CD14-positive monocyte (primary cell): ENCODE measurements around the gene DOCK4. TPM values are rescaled to one million over a fixed set of nuclear protein-coding genes. Genes with fewer than 3 reads are reported as not detected.

ENCODE experiments used
- DNase-seq, 3 donors: peaks; one replicate each; pipeline ENCODE4 v3.0.0-alpha.2; 2011 to 2022
- H2AFZ ChIP-seq: 2 replicates; pipeline ENCODE4 v1.6.0; 2012; ENCODE audit warnings: mild to moderate bottlenecking, low read depth, low read length, inconsistent platforms; ENCODE audit not compliant: insufficient read depth, poor library complexity, severe bottlenecking
- H3K27ac ChIP-seq, 2 donors: 1 replicate in 1 of 2; 2 replicates in 1 of 2; pipeline ENCODE4 v1.5.1; 2012 to 2013; ENCODE audit warnings: low read length in 2 of 2, control low read depth in 1 of 2, inconsistent platforms in 1 of 2, low read depth in 1 of 2, mild to moderate bottlenecking in 1 of 2
- H3K27me3 ChIP-seq, 2 donors: one replicate each; pipeline versions ENCODE4 v1.6.0 to v1.6.1; 2011 to 2013; ENCODE audit warnings: low read length in 2 of 2; ENCODE audit not compliant: control insufficient read depth in 2 of 2, insufficient read depth in 2 of 2
- H3K36me3 ChIP-seq, 2 donors: replicated peaks in 1 of 2; 1 replicate in 1 of 2; 2 replicates in 1 of 2; pipeline versions ENCODE4 v1.5.1 to v1.6.1; 2012 to 2013; ENCODE audit warnings: low read length in 2 of 2, control low read depth in 1 of 2, inconsistent platforms in 1 of 2, mild to moderate bottlenecking in 1 of 2; ENCODE audit not compliant: insufficient read depth in 2 of 2, control insufficient read depth in 1 of 2
- H3K4me1 ChIP-seq, 2 donors: 1 replicate in 1 of 2; 2 replicates in 1 of 2; pipeline versions ENCODE4 v1.5.1 to v1.6.1; 2012 to 2013; ENCODE audit warnings: low read length in 2 of 2, control low read depth in 1 of 2, inconsistent platforms in 1 of 2, mild to moderate bottlenecking in 1 of 2, moderate library complexity in 1 of 2; ENCODE audit not compliant: insufficient read depth in 2 of 2, control insufficient read depth in 1 of 2
- H3K4me2 ChIP-seq: replicated peaks from 2 replicates; pipeline ENCODE3; 2012; ENCODE audit warnings: low read length, moderate library complexity, mild to moderate bottlenecking; ENCODE audit not compliant: poor library complexity, severe bottlenecking; ENCODE audit errors: extremely low read depth
- H3K4me3 ChIP-seq, 3 experiments: fragments of 200-600 bp in 1 of 3; sonication (generic) in 1 of 3; replicated peaks in 1 of 3; 1 replicate in 2 of 3; 2 replicates in 1 of 3; pipeline ENCODE4 v1.5.1; 2011 to 2013; ENCODE audit warnings: low read length in 3 of 3, mild to moderate bottlenecking in 3 of 3, control low read depth in 2 of 3, low read depth in 2 of 3, inconsistent platforms in 1 of 3, moderate library complexity in 1 of 3
- H3K79me2 ChIP-seq: 2 replicates; pipeline ENCODE4 v1.6.0; 2012; ENCODE audit warnings: mild to moderate bottlenecking, control low read depth, inconsistent platforms, low read length, moderate library complexity; ENCODE audit not compliant: insufficient read depth
- H3K9ac ChIP-seq: 2 replicates; pipeline ENCODE4 v1.6.0; 2017; ENCODE audit warnings: low read length, mild to moderate bottlenecking; ENCODE audit not compliant: insufficient read depth, poor library complexity, severe bottlenecking
- H3K9me3 ChIP-seq, 2 donors: replicated peaks in 1 of 2; 1 replicate in 1 of 2; 2 replicates in 1 of 2; pipeline versions ENCODE4 v1.5.1 to v1.6.1; 2012 to 2013; ENCODE audit warnings: low read length in 2 of 2, control low read depth in 1 of 2; ENCODE audit not compliant: control insufficient read depth in 1 of 2, insufficient read depth in 1 of 2
- H4K20me1 ChIP-seq: 2 replicates; pipeline ENCODE4 v1.6.0; 2012; ENCODE audit warnings: mild to moderate bottlenecking, low read length, control low read depth, moderate library complexity; ENCODE audit not compliant: insufficient read depth
- H3K27ac Mint-ChIP-seq, 7 donors: one replicate each; pipeline ENCODE4 v1.8.0; 2020; ENCODE audit warnings: mild to moderate bottlenecking in 7 of 7, mixed read lengths in 7 of 7, moderate library complexity in 6 of 7, inconsistent platforms in 2 of 7
- H3K27me3 Mint-ChIP-seq, 3 donors: one replicate each; pipeline ENCODE4 v1.8.0; 2021 to 2022; ENCODE audit warnings: low read depth in 3 of 3, mild to moderate bottlenecking in 3 of 3, mixed read lengths in 3 of 3, moderate library complexity in 3 of 3, inconsistent platforms in 1 of 3
- H3K36me3 Mint-ChIP-seq, 2 donors: one replicate each; pipeline ENCODE4 v1.8.0; 2020; ENCODE audit warnings: mixed read lengths in 2 of 2, inconsistent platforms in 1 of 2, mild to moderate bottlenecking in 1 of 2
- H3K4me1 Mint-ChIP-seq: one replicate; pipeline ENCODE4 v1.8.0; 2020; ENCODE audit warnings: mild to moderate bottlenecking, mixed read lengths
- H3K4me3 Mint-ChIP-seq, 2 donors: one replicate each; pipeline ENCODE4 v1.8.0; 2020; ENCODE audit warnings: mild to moderate bottlenecking in 2 of 2, mixed read lengths in 2 of 2, moderate library complexity in 1 of 2
- H3K9me3 Mint-ChIP-seq, 7 donors: one replicate each; pipeline ENCODE4 v1.8.0; 2020 to 2022; ENCODE audit warnings: mixed read lengths in 7 of 7, mild to moderate bottlenecking in 6 of 7, moderate library complexity in 6 of 7, inconsistent platforms in 2 of 7
- CTCF ChIP-seq: fragments of 200-600 bp; IDR thresholded peaks from one replicate; pipeline ENCODE4 v1.8.0; 2022; ENCODE audit warnings: antibody characterized with exemption, mild to moderate bottlenecking
- WGBS: methylation state at CpG from one replicate; pipeline ENCODE4 v1.1.5; 2013; ENCODE audit warnings: missing lambda C conversion rate; ENCODE audit not compliant: insufficient coverage; 5-methylcytosine and 5-hydroxymethylcytosine counted together
- intact Hi-C, 2 donors: fragments of 100-400 bp; cut with micrococcal nuclease; formaldehyde crosslinking; loops; one replicate each; pipeline versions ENCODE4 v1.15.0 to v1.15.1; 2023
- polyA plus RNA-seq, 3 donors: library from polyadenylated mRNA; depleted of rRNA in 1 of 3; unstranded in 2 of 3; stranded (reverse) in 1 of 3; fragments of 300-500 nt in 2 of 3; fragments of >200 nt in 1 of 3; fragmentation: Illumina TruSeq in 2 of 3; gene quantifications; 1 replicate in 2 of 3; 2 replicates in 1 of 3; pipeline ENCODE4 v1.2.3, GENCODE V29; 2012 to 2021

DOCK4 gene
- polyA plus RNA-seq, 3 donors = 1.3 to 5.0 (median 2.7) TPM

DNA sequence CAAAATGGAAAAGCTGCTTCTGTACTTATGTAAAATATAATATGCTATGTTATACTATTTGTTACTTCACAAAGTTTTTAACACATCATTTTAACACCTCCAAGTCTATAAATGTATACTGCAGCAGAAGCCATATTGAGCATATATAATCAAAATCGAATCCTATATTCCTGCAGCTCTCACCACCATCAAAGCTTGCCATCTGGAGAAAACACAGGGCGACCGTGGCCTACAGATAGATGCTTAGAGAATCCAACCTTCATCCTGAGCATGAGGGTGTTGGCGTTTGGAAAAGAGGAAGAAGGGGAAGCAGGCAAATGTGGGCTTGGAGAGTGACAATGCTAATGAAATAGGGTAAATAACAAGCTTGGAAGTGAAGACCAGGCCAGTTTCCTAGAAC is 385.2 kb downstream of the DOCK4 start:
- Histone ChIP-seq H3K36me3 (no peaks in the 10 kb centered on the region), H3K4me1 (no peaks in the 10 kb centered on the region), H3K9me3 (no peaks in the 10 kb centered on the region), H3K4me2 (no peak overlapping the region), H3K4me3 (no peak overlapping the region), H3K79me2 (no peaks in the 10 kb centered on the region), H3K27me3 (no peaks in the 10 kb centered on the region), H4K20me1 (no peaks in the 10 kb centered on the region), H2AFZ (no peak overlapping the region), H3K9ac (no peak overlapping the region), H3K27ac (no peak overlapping the region)
- Mint-ChIP-seq H3K4me1 (no peaks in the 10 kb centered on the region), H3K27me3 (peaks cover 0 to 2% (median 0%) of the 10 kb centered on the region in 3 donors), H3K36me3 (no peaks in the 10 kb centered on the region), H3K9me3 (peaks cover 0 to 2% (median 0%) of the 10 kb centered on the region in 7 donors), H3K27ac (no peak overlapping the region), H3K4me3 (no peak overlapping the region)
- intact Hi-C loops = no loop called here
- no peak for TF ChIP-seq CTCF
- no CpG with 5 or more reads among the region's 4 CpGs for WGBS
- DNase-seq = no peak

DNA sequence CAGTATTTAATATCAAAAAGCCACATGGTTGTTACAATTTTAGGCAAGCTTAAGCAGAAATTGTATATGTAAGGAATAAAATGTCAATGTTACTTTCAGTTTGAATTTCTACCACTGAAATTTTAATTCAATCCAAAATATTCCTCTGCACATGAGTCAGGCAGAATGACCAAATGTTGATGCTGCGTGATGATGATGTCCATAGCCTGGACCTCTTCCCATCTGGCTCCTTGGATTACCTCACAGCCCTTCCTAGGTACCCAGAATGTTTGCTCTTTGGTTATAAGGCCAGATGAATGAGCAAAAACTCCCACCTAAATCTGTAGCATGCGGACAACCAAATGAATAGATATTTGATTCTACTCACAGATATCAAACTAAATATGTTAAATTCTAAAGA is 385.6 kb downstream of the DOCK4 start:
- no peaks in the 10 kb centered on the region for H3K9me3 ChIP-seq
- H3K36me3 ChIP-seq = no peaks in the 10 kb centered on the region
- H2AFZ ChIP-seq = no peak overlapping the region
- no peaks in the 10 kb centered on the region for H3K79me2 ChIP-seq
- intact Hi-C loops = no loop called here
- H3K4me2 ChIP-seq = no peak overlapping the region
- no peaks in the 10 kb centered on the region for H3K36me3 Mint-ChIP-seq
- no peak overlapping the region for H3K4me3 Mint-ChIP-seq
- H3K27ac Mint-ChIP-seq = no peak overlapping the region
- H3K27ac ChIP-seq = no peak overlapping the region
- no peaks in the 10 kb centered on the region for H3K4me1 Mint-ChIP-seq
- no peak for DNase-seq
- H3K9me3 Mint-ChIP-seq = peaks cover 0 to 2% (median 0%) of the 10 kb centered on the region in 7 donors
- no peaks in the 10 kb centered on the region for H4K20me1 ChIP-seq
- WGBS = 88% methylated on average over 1 of the region's 2 CpGs
- no peaks in the 10 kb centered on the region for H3K27me3 ChIP-seq
- no peak overlapping the region for H3K4me3 ChIP-seq
- H3K9ac ChIP-seq = no peak overlapping the region
- H3K27me3 Mint-ChIP-seq = no peaks in the 10 kb centered on the region
- TF ChIP-seq CTCF = no peak
- H3K4me1 ChIP-seq = no peaks in the 10 kb centered on the region
